Trophoblast cell (in vitro differentiated cells and primary cell): ENCODE results near the gene CAMKK1.

Experiments
- DNase-seq, 2 donors: peaks; one replicate each; pipeline ENCODE4 v3.0.0-alpha.2; 2016
- H2AFZ ChIP-seq: 2 replicates; pipeline ENCODE4 v1.6.1; 2013; ENCODE audit warnings: low read length, moderate library complexity, mild to moderate bottlenecking; ENCODE audit not compliant: insufficient read depth, poor library complexity
- H2AK5ac ChIP-seq: 2 replicates; pipeline ENCODE4 v1.6.1; 2013; ENCODE audit warnings: mild to moderate bottlenecking, low read length
- H2BK120ac ChIP-seq: 2 replicates; pipeline ENCODE4 v1.6.1; 2013; ENCODE audit warnings: low read length, mild to moderate bottlenecking, moderate library complexity; ENCODE audit not compliant: insufficient read depth, poor library complexity
- H2BK12ac ChIP-seq: 2 replicates; pipeline ENCODE4 v1.6.1; 2013; ENCODE audit warnings: mild to moderate bottlenecking, low read length, moderate library complexity
- H2BK5ac ChIP-seq: 2 replicates; pipeline ENCODE4 v1.6.1; 2013; ENCODE audit warnings: low read length, low read depth, moderate library complexity, mild to moderate bottlenecking; ENCODE audit not compliant: poor library complexity
- H3K14ac ChIP-seq: 2 replicates; pipeline ENCODE4 v1.6.1; 2013; ENCODE audit warnings: mild to moderate bottlenecking, low read length
- H3K18ac ChIP-seq: 2 replicates; pipeline ENCODE4 v1.6.1; 2013; ENCODE audit warnings: mild to moderate bottlenecking, low read length
- H3K23ac ChIP-seq: 2 replicates; pipeline ENCODE4 v1.6.1; 2013; ENCODE audit warnings: low read length
- H3K27ac ChIP-seq: 2 replicates; pipeline ENCODE4 v1.5.1; 2013; ENCODE audit warnings: low read depth, mild to moderate bottlenecking, inconsistent platforms, low read length, moderate library complexity
- H3K27me3 ChIP-seq: 2 replicates; pipeline ENCODE4 v1.6.1; 2013; ENCODE audit warnings: inconsistent platforms, mild to moderate bottlenecking, low read length, moderate library complexity; ENCODE audit not compliant: insufficient read depth
- H3K36me3 ChIP-seq, 2 experiments: 1 replicate in 1 of 2; 2 replicates in 1 of 2; pipeline ENCODE4 v1.6.1; 2013; ENCODE audit warnings: low read length in 2 of 2, mild to moderate bottlenecking in 2 of 2, moderate library complexity in 1 of 2; ENCODE audit not compliant: insufficient read depth in 2 of 2, control insufficient read depth in 1 of 2
- H3K4ac ChIP-seq: 2 replicates; pipeline ENCODE4 v1.6.1; 2013; ENCODE audit warnings: low read depth, mild to moderate bottlenecking, low read length, moderate library complexity
- H3K4me1 ChIP-seq, 2 experiments: 1 replicate in 1 of 2; 2 replicates in 1 of 2; pipeline ENCODE4 v1.6.1; 2013; ENCODE audit warnings: low read length in 2 of 2, mild to moderate bottlenecking in 2 of 2, moderate library complexity in 1 of 2; ENCODE audit not compliant: insufficient read depth in 2 of 2, control insufficient read depth in 1 of 2
- H3K4me2 ChIP-seq: 2 replicates; pipeline ENCODE4 v1.6.1; 2013; ENCODE audit warnings: inconsistent platforms, mild to moderate bottlenecking, low read length, moderate library complexity
- H3K4me3 ChIP-seq: 2 replicates; pipeline ENCODE4 v1.5.1; 2013; ENCODE audit warnings: mild to moderate bottlenecking, low read depth, low read length, inconsistent platforms
- H3K79me1 ChIP-seq: one replicate; pipeline ENCODE4 v1.6.1; 2013; ENCODE audit warnings: low read length
- H3K79me2 ChIP-seq: 2 replicates; pipeline ENCODE4 v1.6.1; 2013; ENCODE audit warnings: low read length, mild to moderate bottlenecking; ENCODE audit not compliant: control insufficient read depth, insufficient read depth, poor library complexity
- H3K9ac ChIP-seq: 2 replicates; pipeline ENCODE4 v1.6.1; 2013; ENCODE audit warnings: mild to moderate bottlenecking, low read length
- H3K9me3 ChIP-seq: 2 replicates; pipeline ENCODE4 v1.6.1; 2013; ENCODE audit warnings: low read depth, mild to moderate bottlenecking, control low read depth, inconsistent platforms, low read length; ENCODE audit not compliant: insufficient read depth
- H4K12ac ChIP-seq: 2 replicates; pipeline ENCODE4 v1.6.1; 2013; ENCODE audit warnings: low read depth, mild to moderate bottlenecking, low read length, moderate library complexity
- H4K8ac ChIP-seq: 2 replicates; pipeline ENCODE4 v1.6.1; 2013; ENCODE audit warnings: low read depth, mild to moderate bottlenecking, low read length, moderate library complexity
- H4K91ac ChIP-seq: one replicate; pipeline ENCODE4 v1.6.1; 2013; ENCODE audit warnings: low read depth, mild to moderate bottlenecking, low read length, moderate library complexity
- WGBS: extraction: QIAGEN DNeasy Blood & Tissue Kit; methylation state at CpG from one replicate; pipeline ENCODE4 v1.1.7; 2013; ENCODE audit warnings: missing lambda C conversion rate; ENCODE audit not compliant: insufficient read length, insufficient coverage; ENCODE audit errors: extremely low coverage; 5-methylcytosine and 5-hydroxymethylcytosine counted together

The CAMKK1 gene

GRCh38 chr17:3903881-3904290, 11.0 kb upstream of the CAMKK1 start:
- no peak for DNase-seq
- H3K27ac ChIP-seq, result no peak overlapping the region
- H3K79me2 ChIP-seq, result no peaks in the 10 kb centered on the region
- no peak overlapping the region for H3K4me2 ChIP-seq
- H3K4ac ChIP-seq, result no peak overlapping the region
- no peak overlapping the region for H2BK5ac ChIP-seq
- H3K9ac ChIP-seq, result no peak overlapping the region
- H2AK5ac ChIP-seq, result no peak overlapping the region
- H2AFZ ChIP-seq, result no peak overlapping the region
- no peak overlapping the region for H2BK12ac ChIP-seq
- no peak overlapping the region for H3K4me3 ChIP-seq
- H4K91ac ChIP-seq, result no peak overlapping the region
- H2BK120ac ChIP-seq, result no peak overlapping the region
- H3K14ac ChIP-seq, result no peak overlapping the region
- no peaks in the 10 kb centered on the region for H3K79me1 ChIP-seq
- no peak overlapping the region for H4K12ac ChIP-seq
- no peak overlapping the region for H3K23ac ChIP-seq
- no peaks in the 10 kb centered on the region for H3K36me3 ChIP-seq
- no peaks in the 10 kb centered on the region for H3K27me3 ChIP-seq
- H3K4me1 ChIP-seq, result no peaks in the 10 kb centered on the region
- no peaks in the 10 kb centered on the region for H3K9me3 ChIP-seq
- H4K8ac ChIP-seq, result no peak overlapping the region
- no peak overlapping the region for H3K18ac ChIP-seq
- no CpG with 5 or more reads among the region's 21 CpGs for WGBS

GRCh38 chr17:3903051-3903825, 10.4 kb upstream of the CAMKK1 start:
- no peak overlapping the region for H2AFZ ChIP-seq
- H3K4me1 ChIP-seq, result no peaks in the 10 kb centered on the region
- H2BK5ac ChIP-seq, result no peak overlapping the region
- no peak overlapping the region for H3K9ac ChIP-seq
- no peak for DNase-seq
- no peak overlapping the region for H2BK120ac ChIP-seq
- H3K27me3 ChIP-seq, result no peaks in the 10 kb centered on the region
- H4K12ac ChIP-seq, result no peak overlapping the region
- H2AK5ac ChIP-seq, result no peak overlapping the region
- H3K4me3 ChIP-seq, result no peak overlapping the region
- no peak overlapping the region for H3K4me2 ChIP-seq
- H3K23ac ChIP-seq, result no peak overlapping the region
- no peak overlapping the region for H3K4ac ChIP-seq
- no peak overlapping the region for H3K27ac ChIP-seq
- H2BK12ac ChIP-seq, result no peak overlapping the region
- no peaks in the 10 kb centered on the region for H3K79me1 ChIP-seq
- H4K91ac ChIP-seq, result no peak overlapping the region
- H3K9me3 ChIP-seq, result no peaks in the 10 kb centered on the region
- H4K8ac ChIP-seq, result no peak overlapping the region
- WGBS, result no CpG with 5 or more reads among the region's 25 CpGs
- no peak overlapping the region for H3K18ac ChIP-seq
- H3K14ac ChIP-seq, result no peak overlapping the region
- H3K79me2 ChIP-seq, result no peaks in the 10 kb centered on the region
- H3K36me3 ChIP-seq, result no peaks in the 10 kb centered on the region

GRCh38 chr17:3900646-3901045, 7.8 kb upstream of the CAMKK1 start:
- Histone ChIP-seq H3K4me3 (no peak overlapping the region), H3K79me2 (no peaks in the 10 kb centered on the region), H4K91ac (no peak overlapping the region), H4K12ac (no peak overlapping the region), H3K18ac (no peak overlapping the region), H3K9ac (no peak overlapping the region), H3K79me1 (no peaks in the 10 kb centered on the region), H3K14ac (no peak overlapping the region), H2BK120ac (no peak overlapping the region), H4K8ac (no peak overlapping the region), H3K27ac (no peak overlapping the region), H3K4me2 (no peak overlapping the region), H2AK5ac (no peak overlapping the region), H3K27me3 (no peaks in the 10 kb centered on the region), H3K36me3 (no peaks in the 10 kb centered on the region), H3K23ac (no peak overlapping the region), H2BK12ac (no peak overlapping the region), H2AFZ (no peak overlapping the region), H2BK5ac (no peak overlapping the region), H3K4ac (no peak overlapping the region), H3K9me3 (no peaks in the 10 kb centered on the region), H3K4me1 (no peaks in the 10 kb centered on the region)
- WGBS, result no CpG with 5 or more reads among the region's 6 CpGs
- no peak for DNase-seq

- no peaks in the 10 kb centered on the region for H3K27me3 ChIP-seq
- H3K4me3 ChIP-seq, result no peak overlapping the region
- H4K12ac ChIP-seq, result no peak overlapping the region
- no peak overlapping the region for H3K14ac ChIP-seq
- no peak overlapping the region for H3K4ac ChIP-seq
- H2AK5ac ChIP-seq, result no peak overlapping the region
- H3K23ac ChIP-seq, result no peak overlapping the region
- no peaks in the 10 kb centered on the region for H3K9me3 ChIP-seq
- no CpG with 5 or more reads among the region's 12 CpGs for WGBS
- H3K79me1 ChIP-seq, result peaks cover 2% of the 10 kb centered on the region
- H3K9ac ChIP-seq, result no peak overlapping the region
- H3K36me3 ChIP-seq, result no peaks in the 10 kb centered on the region
- peaks cover 4 to 7% of the 10 kb centered on the region in 2 experiments for H3K4me1 ChIP-seq
- no peak overlapping the region for H2AFZ ChIP-seq
- no peak overlapping the region for H3K27ac ChIP-seq
- H2BK12ac ChIP-seq, result no peak overlapping the region
- H4K91ac ChIP-seq, result no peak overlapping the region
- DNase-seq, result no peak
- no peak overlapping the region for H3K4me2 ChIP-seq
- no peaks in the 10 kb centered on the region for H3K79me2 ChIP-seq
- no peak overlapping the region for H2BK120ac ChIP-seq
- no peak overlapping the region for H2BK5ac ChIP-seq
- no peak overlapping the region for H4K8ac ChIP-seq
- H3K18ac ChIP-seq, result no peak overlapping the region
Measured at GRCh38 chr17:3897731-3898130, 4.9 kb upstream of the CAMKK1 start.
